GM19043 (cell line): ENCODE measurements around the gene VWA8.
"Not testable (repeated sequence)": the region's sequence is repeated elsewhere in the genome, so short reads cannot be mapped to it uniquely, and the experiment has no call there.

ENCODE experiments used
- ATAC-seq: cut with Tn5 transposase; IDR thresholded peaks from one replicate; pipeline ENCODE4 v1.9.1; 2021; ENCODE audit warnings: low read depth; ENCODE audit not compliant: unreplicated experiment

VWA8 gene

DNA sequence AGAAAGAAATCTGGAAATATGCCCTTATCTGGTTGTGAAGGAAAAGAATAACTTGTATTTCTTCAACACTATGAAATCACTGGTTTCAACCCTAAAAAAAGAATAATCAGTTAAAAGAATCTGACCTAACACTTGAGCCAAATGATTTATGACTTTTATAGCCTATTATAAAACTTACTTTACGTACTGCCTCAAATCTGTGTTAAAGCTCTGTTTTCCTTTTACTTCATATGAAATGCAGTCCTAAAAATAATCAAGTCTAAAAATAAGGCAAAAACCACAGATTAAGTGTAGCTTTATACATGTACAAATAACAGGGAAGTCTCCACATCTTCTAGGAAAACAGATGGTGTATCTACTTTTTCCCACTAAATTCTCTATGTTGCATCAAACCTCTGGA is 101.3 kb downstream of the VWA8 start:
- no peak for ATAC-seq

DNA sequence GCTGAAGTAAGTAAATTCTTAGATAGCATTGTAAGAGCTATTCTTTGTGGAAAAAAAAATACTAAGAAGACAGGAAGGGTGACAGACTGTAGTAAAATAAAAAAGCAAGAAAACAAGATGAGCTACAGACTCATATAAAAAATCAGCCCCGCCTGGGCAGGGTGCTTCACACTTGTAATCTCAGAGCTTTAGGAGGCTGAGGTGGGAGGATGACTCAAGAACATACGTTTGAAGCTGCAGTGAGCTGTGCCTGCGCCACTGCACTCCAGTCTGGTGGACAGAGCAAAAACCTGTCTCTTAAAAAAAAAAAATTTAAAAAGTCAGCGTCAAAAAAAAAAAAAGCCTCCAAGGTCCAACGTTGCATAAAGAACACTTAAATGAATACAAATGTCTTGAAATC is 102.1 kb downstream of the VWA8 start:
- no peak for ATAC-seq

DNA sequence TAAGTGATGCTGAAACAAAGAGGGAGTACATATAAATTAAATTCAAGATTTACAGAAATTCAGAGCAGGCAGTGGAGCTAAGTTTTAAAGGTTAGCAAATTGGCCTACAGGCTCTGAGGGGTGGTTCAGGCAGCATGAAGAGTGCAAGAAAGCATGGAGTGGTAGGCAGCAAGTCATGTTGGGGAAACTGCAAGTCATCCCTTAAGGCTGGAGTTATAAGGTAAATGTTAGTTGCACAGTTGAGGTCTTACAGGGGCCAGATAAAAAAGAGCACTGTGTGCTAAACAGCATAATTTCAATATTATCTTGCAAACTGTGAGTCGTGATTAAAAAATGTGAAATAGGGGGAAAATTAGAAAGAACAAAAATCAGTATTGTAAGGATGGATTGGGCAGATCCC is 106.2 kb downstream of the VWA8 start:
- ATAC-seq: no peak

DNA sequence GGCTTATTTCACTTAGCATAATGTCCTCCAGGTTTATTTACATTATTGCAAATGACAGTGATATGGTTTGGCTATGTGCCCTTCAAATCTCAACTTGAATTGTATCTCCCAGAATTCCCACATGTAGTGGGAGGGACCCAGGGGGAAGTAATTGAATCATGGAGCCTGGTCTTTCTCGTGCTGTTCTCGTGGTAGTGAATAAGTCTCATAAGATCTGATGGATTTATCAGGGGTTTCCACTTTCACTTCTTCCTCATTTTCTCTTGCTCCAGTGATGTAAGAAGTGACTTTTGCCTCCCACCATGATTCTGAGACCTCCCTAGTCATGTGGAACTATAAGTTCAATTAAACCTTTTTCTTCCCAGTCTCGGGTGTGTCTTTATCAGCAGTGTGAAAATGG is 109.6 kb downstream of the VWA8 start:
- ATAC-seq: no peak

DNA sequence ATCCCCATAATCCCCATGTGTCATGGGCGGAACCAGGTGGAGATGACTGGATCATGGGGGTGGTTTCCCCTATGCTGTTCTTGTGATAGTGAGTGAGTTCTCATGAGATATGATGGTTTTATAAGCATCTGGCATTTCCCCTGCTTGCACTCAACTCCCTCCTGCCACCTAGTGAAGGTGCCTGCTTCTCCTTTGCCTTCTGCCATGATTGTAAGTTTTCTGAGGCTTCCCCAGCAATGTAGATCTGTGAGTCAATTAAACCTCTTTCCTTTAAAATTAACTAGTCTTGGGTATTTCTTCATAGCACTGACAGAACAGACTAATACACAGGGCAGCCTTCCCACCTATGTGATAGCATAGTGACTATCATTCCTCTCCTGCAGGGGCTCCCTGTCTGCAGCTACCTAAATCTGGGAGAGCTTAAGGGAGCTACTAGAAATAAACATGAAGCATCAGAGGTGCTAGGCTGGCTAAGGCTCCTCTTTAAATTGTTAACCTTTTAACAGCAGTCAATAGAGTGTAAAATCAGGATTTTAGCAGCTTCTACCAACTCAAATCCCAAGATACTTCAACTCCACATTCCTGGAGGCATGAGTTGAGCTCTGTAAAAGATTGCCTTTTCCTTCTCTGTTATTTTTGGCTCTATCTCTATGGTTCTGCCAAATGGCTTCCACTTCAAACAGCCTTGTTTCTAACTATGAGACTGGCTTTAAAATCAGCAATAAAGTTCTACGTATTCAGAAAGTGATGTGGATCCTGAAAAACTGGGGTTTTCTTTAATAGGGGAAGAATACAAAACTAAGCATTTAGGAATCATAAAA is 112.3 kb downstream of the VWA8 start:
- no peak for ATAC-seq

DNA sequence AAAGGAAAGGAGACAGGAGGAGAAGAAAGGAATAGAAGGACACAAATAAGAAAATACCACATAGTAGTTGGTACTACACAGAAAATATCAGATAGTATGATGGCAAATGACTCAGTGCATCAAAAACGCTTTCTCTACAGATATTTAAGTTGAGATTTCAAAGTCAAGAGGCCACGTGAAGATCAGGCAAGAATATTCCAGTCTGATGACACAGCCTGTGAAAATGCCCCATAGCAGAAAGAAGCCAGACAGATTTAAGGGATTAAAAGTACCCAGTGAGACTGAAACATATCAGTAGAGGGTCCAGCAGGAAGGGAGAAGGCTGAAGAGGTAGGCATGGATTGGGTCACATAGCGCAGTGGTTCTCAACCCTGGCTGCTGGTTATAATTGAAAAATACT is 113.7 kb downstream of the VWA8 start:
- no peak for ATAC-seq

DNA sequence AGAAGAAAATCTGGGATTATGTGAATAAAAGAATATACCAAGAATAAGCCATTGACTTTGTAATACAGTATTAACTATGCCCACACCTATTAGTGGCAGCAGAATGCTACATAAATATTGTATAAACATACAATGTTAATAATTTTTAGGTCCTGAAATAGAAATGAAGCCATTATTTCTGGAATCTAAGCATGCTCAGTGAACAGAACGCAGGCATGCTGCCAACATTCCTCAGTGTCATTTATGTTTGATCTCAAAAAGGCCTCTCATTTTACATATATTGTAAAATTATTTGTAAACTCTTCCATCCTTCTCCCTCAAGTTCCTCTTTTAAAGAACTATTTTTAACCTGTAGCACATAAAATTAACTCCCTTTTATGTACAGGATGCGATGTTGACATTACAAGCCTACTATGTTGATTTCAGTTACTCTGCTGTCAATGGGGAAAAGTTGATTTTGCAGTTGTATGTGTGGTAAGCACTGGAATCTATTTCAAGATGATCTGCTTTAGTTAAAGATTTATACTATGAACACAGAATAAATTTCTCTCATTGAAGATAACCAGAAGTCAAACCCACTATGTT is 118.8 kb downstream of the VWA8 start:
- no peak for ATAC-seq

DNA sequence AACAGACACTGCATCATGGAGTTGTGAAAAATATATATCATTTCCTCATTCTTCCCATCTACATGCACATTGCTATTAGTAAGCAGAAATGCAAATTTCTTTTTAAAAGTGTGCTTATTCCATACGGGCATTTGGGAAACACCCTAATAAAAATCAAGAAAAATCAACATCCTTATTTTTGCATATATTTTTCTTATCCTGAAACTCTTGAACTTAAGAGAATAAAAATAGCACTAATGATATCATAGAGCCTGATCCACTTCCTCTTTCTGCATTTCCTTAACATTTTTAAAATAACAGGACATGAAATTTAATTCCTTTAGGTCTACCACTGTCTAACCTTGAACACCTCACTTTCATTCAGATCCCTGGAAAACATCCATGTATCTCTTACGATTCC is 123.3 kb downstream of the VWA8 start:
- no peak for ATAC-seq

DNA sequence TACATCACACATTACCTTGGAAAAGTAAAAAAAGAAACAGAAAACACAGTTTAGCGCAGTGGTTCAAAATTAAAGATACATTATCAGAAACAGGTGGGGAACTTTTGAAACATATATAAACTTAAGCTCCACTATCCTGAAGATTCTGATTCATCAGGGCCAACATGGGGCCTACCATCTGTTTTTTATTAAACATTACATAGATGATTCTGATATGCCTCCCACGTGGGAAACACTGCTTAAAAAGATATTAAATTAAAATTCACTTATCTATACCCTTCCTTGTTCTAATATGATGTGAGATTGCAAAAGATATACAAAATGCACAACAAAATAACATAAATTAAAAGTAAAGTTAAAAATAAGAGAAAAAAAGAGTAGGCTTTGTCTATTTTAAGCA is 125.0 kb downstream of the VWA8 start:
- ATAC-seq: no peak

DNA sequence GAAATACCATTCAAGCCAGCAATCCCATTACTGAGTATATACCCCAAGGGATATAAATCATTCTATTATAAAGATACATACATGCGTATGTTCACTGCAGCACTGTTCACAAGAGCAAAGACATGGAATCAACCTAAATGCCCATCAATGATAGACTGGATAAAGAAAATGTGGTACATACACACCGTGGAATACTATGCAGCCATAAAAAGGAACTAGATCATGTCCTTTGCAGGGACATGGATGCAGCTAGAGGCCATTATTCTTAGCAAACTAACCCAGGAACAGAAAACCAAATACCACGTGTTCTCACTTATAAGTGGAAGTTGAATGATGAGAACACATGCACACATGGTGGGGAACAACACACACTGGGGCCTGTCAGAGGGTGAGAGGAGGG is 126.2 kb downstream of the VWA8 start:
- ATAC-seq: not testable (repeated sequence)

DNA sequence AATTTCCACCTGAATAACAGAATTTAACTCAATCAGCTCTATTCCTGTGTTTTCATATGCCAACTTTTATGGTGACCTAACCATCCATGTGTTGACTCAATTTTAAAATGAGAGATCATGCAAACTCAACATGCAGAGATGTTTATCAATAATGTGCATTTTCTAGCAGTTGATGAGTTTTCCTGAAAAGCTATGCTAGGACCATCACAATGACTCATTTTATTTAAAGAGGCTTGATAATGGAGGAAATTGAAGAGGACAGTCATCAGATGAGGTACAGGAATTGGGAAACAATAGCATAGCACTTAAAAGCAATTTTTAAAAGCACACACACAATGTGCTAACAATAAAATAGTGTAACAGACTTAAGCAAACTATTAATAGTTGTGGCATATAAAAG is 127.1 kb downstream of the VWA8 start:
- ATAC-seq: no peak

DNA sequence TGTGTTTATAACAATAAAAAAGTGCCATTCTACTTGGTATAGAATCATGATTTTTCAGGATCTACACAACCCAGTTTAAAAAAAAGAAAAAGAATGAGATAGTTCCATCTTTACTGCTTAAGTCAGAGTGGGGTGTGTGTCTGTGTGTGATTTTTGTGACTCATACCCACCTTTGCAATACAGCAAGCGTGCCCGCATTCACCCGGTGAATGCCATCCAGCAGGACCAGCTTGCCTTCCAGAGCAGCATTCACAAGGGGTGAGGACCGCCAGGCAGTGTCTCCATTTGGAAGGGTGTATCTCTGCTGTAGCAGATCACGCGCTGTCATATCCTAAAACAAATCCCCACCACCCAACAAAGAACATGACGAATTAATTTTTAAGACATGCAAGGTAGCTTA is 127.7 kb downstream of the VWA8 start:
- no peak for ATAC-seq

DNA sequence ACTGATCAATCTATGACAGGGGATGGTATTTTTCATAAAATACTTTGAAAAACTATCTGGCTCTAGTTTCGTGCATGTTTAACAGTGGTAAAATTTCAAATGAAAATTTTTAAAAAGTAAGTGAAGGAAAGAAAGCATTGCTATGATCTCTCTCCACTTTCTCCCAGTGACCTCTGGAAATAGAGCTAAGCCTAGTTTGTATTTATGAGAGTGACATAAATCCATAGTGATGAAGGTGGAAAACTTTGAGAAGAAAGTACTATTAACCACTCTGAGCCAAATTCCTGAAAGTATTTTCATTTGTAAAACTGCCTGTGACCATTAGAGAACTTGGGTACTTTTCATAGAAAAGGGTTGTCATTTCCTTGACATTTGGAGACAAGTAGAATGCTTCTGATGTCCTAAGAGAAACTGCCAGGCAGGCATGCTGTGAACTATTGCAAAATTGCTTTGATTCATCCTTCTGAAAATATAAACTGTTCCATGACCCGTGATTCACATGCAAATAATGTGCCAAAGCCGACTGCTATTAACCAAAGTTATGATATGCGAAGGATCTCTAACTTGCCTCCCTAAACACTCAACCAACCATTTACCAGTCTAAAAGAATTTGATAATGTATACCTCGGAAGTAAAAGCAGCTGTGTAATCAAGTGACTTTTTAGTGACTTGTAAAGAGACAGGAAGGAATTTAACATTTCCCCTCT is 133.2 kb downstream of the VWA8 start:
- ATAC-seq: no peak

DNA sequence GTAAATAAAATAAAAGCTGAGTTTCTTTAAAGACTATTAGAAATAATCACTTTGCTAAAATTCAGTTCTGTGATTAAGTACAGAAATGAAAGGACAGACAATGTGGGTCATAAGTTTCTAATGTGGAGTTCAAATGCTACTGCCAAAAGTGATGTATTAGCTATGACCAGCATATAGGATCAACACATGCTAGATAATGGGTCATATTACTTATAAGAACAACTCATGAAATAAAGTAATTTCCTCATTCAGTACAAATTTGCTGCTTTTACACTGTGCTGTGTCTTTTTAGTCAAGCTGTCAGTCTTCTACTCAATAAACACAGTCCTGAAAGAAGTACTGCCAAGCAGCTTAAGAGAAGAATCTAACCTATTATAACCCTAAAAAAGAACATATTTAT is 135.2 kb downstream of the VWA8 start:
- ATAC-seq: no peak

DNA sequence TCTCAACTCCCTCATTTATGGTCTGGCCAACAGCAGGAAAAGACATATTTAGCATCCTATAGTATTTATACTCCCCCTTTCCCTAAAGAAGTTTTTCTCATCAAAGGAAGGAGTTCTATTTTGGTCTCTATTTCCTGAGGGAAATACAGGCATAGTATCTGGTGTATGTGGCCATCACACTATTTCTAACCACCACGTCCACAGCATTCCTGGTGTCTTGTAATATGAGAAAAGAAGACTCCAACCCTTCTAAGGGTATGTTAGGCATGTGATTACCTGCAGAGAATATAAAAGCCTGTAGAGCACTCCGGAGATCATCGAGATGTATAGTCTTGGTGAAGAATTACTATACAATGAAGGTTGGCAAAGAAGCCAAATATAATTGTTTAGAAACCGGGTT is 137.4 kb downstream of the VWA8 start:
- ATAC-seq: no peak

DNA sequence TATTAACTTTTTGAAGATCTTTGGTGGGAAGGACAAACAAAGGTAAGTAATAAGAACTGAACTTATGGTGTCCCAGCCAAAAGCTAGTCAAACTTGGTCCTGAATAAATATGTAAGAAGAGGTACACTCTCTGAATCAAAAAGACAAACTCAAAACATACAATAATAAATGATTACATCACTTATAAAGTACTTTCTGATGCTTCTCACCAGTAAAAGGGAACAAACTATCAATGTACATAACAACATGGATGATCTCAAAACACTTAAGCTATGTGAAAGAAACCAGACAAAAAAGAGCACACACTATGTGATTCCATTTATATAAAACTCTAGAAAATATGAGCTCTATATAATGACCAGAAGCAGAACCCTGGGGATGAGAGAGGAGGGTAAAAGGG is 138.3 kb downstream of the VWA8 start:
- ATAC-seq: no peak

DNA sequence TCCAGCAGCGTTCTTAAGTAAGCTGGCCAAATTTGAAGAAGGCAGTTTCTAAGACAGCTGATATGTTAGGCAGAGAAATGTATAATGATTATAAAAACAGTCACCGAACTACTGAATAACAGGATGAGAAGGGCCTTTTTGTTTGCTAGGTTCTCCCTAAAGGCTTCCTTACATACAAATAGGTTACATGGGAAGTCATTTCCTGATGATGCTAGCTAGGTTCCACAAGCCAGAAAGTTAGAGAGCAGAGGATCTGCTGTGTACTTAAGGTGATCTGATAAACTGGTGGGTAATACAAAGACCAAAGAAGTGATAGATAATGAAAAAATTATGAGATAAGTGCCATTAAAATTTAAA is 139.7 kb downstream of the VWA8 start:
- ATAC-seq: no peak

DNA sequence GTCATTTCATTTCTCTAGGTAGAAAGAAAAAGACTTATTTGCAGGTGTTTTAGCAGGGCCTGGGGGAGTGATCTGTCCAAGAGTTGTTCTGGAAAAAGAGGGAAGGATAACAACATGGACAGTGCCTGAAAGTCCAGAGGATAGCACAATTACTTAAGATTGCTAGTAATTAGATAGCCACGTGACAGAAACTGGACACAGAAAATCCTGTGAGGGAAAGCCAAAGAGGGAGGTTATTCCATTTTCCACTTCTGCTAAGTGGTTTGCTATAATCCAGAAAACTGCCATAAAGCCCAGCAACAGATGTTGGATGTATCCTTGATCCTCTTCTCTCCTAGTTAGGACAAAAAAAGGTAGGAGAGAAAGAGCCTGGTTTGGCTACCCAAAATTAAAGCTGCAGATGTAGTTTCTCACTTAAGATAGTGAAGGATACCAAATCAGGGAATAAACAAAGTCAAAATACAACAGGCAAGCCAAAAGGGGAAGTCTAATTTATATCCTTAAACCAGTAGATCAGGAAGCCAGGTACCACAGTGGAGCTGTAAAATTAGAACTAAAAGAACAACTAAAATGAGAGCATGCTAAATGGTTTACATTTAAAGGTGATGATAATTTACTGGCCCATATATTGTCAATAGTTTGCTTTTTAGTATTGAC is 140.2 kb downstream of the VWA8 start:
- ATAC-seq: no peak

DNA sequence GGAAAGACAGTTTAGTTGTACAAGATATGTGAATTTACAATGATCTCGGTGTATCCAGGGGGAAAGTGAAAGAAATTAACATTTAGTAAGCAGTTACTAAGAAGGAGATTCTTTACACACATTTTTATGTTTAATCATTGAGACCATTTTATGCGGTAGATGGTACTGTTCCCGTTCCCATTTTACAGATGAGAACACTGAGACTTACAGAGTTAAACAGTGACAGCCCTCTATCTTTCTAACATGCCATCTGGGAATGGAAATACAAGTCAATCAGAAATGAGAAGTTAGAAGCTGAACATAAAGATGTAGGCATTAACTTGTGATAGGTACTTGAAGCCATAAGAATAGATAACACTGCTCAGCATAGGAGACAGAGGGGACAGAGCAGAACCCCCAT is 144.9 kb downstream of the VWA8 start:
- ATAC-seq: no peak

DNA sequence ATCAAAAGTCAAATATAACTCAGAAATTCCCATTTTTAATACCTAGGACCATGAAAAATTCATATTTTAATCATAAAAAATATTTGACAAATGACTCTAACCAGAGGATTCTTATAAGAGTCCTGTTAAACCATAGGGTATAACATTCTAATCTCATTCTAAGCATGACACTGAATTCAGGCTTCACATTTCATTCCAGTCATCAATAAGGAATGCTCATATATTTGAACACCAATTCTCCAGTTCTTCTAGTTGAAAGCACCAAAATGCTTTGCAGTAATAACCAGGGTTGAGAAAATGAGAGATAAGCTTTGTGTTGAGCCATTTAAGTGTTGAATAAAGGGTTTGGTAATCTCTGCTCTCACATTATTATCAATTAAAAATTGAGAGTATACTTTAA is 147.5 kb downstream of the VWA8 start:
- ATAC-seq: no peak

DNA sequence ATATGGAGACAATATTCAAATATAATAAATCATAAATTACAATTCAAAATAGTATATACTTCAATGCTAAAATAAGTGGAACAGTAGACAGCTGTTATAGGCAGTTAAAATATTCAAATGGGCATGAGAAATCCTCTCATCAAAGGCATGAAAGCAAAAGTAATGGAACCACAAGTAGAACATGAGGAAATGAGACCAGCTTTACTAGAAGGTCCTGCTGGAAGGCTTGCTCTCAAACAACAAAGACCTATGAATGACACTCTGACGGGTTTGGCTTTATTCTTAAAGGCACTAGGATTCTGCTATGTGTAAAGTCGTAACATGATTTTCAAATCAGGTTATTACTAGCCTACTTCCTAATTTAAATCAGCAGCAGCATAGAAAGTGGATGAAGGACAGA is 148.1 kb downstream of the VWA8 start:
- ATAC-seq: peak; percentile 76

DNA sequence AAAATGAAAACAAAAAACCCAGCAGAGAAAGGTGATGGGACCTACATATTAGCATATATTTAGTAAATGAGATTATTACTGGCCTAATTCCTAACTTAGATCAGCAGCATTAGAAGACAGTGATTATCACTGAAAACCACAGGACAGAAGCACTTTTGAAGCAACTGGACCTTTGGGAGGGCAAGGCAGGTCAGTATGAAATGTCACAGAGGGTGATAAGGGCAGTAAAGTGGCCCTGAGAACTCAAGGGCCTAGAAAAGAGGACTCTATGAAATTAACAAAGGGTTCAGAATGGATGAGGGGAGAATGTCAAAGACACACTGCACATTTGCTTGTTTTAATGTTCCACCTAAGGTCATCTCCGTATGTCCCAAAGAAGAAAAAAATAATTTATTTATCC is 148.7 kb downstream of the VWA8 start:
- ATAC-seq: no peak
